Spleen (tissue), 7 donors: ENCODE measurements around the gene DLX3.

ENCODE experiments used
- POLR2A ChIP-seq, 3 donors: fragments of 450-650 bp; IDR thresholded peaks; one replicate each; pipeline ENCODE4 v1.5.1; 2017; ENCODE audit warnings: antibody characterized with exemption in 3 of 3, mild to moderate bottlenecking in 1 of 3
- POLR2AphosphoS5 ChIP-seq, 3 donors: sonication (generic); formaldehyde crosslinking; IDR thresholded peaks; one replicate each; pipeline ENCODE4 v1.5.1; 2017; ENCODE audit warnings: antibody characterized with exemption in 3 of 3
- TF ChIP-seq, protein P1 (sequence below), 11 experiments: fragments of 200-600 bp in 7 of 11; fragments of 450-650 bp in 4 of 11; sonication (generic) in 4 of 11; IDR thresholded peaks in 8 of 11; conservative IDR thresholded peaks in 3 of 11; 1 replicate in 7 of 11; 2 replicates in 4 of 11; pipeline versions ENCODE4 v1.4.0 to v1.8.0; 2016 to 2021; ENCODE audit warnings: antibody characterized with exemption in 11 of 11, inconsistent platforms in 4 of 11, mild to moderate bottlenecking in 1 of 11
- donor health status: DM: no; HTN: no; CAD: no; lungs with moderate emphysema.
- donor health status: DM: no; HTN: no; CAD: no.
- donor health status: DM: no; HTN: no; CAD: no.

DNA sequence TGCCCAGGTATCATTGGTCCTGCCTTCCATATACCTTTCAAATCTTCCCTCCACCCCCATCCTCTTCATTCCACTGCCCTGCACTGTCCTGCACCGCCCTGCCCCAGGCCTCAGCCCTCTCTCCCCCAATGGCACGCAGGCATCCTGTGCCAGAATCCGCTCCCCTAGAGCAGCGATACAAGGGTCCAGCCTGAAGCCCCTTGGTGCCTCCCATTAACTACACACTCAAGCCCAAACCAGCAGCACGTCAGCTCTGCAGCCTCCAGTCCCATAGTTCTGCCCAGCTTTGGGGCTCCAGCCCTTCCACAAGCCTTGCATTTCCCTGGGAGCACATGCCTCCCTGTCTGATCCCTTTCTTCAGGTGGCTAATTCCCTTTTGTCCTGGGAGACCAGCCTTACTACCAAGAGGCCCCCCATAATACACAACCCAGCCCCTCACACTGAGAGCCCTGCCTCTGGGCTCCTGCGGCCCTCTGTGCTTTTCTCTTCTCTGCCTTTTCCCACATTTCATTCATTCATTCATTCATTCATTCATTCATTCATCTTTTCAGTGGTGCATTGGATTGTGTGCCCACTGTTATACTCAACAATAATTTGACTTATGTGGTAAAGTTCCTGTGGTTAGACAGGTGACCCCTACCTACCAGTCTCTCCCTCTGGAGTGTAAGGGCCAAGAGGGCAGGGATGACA lies 26.8 kb upstream of the DLX3 start:
- TF ChIP-seq, protein P1, sequence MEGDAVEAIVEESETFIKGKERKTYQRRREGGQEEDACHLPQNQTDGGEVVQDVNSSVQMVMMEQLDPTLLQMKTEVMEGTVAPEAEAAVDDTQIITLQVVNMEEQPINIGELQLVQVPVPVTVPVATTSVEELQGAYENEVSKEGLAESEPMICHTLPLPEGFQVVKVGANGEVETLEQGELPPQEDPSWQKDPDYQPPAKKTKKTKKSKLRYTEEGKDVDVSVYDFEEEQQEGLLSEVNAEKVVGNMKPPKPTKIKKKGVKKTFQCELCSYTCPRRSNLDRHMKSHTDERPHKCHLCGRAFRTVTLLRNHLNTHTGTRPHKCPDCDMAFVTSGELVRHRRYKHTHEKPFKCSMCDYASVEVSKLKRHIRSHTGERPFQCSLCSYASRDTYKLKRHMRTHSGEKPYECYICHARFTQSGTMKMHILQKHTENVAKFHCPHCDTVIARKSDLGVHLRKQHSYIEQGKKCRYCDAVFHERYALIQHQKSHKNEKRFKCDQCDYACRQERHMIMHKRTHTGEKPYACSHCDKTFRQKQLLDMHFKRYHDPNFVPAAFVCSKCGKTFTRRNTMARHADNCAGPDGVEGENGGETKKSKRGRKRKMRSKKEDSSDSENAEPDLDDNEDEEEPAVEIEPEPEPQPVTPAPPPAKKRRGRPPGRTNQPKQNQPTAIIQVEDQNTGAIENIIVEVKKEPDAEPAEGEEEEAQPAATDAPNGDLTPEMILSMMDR (IDR thresholded peaks at IDR 0.05 in 8 of 11, conservative IDR thresholded peaks at IDR 0.05 in 3 of 11) = no peak
- TF ChIP-seq POLR2AphosphoS5 (IDR thresholded peaks at IDR 0.05) = no peak
- no peak for TF ChIP-seq POLR2A (IDR thresholded peaks at IDR 0.05)
